ENCODE data around the gene CD82.

GRCh38 chr11:44593251-44593650 lies 27.8 kb downstream of the CD82 start:
- TF ChIP-seq, protein P1, sequence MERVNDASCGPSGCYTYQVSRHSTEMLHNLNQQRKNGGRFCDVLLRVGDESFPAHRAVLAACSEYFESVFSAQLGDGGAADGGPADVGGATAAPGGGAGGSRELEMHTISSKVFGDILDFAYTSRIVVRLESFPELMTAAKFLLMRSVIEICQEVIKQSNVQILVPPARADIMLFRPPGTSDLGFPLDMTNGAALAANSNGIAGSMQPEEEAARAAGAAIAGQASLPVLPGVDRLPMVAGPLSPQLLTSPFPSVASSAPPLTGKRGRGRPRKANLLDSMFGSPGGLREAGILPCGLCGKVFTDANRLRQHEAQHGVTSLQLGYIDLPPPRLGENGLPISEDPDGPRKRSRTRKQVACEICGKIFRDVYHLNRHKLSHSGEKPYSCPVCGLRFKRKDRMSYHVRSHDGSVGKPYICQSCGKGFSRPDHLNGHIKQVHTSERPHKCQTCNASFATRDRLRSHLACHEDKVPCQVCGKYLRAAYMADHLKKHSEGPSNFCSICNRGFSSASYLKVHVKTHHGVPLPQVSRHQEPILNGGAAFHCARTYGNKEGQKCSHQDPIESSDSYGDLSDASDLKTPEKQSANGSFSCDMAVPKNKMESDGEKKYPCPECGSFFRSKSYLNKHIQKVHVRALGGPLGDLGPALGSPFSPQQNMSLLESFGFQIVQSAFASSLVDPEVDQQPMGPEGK (CRISPR knock-in tag; IDR thresholded peaks at IDR 0.05; ENCODE audit: borderline replicate concordance) = no peak
- TF ChIP-seq ZNF70 (CRISPR knock-in tag; IDR thresholded peaks at IDR 0.05) = no peak

Data from SK-N-SH treated with all-trans-retinoic acid at 6 μM for 48 hours (cell line).